Small intestine (tissue), 7 donors: ENCODE data around the gene CFAP68. TPM values are rescaled to one million over a fixed set of nuclear protein-coding genes. Genes with fewer than 3 reads are reported as not detected.
A peak's percentile ranks its signal among the peaks of the same experiment; 100 is the strongest.

Experiments
- DNase-seq, 2 donors: peaks; one replicate each; pipeline versions ENCODE4 v3.0.0 to v3.0.0-alpha.2; 2013
- FAIRE-seq: peaks from 2 replicates; lab custom pipeline; 2012; peaks lifted over from hg19 to GRCh38; lab: Jason Lieb, UNC
- H3K27ac ChIP-seq, 3 donors: one replicate each; pipeline ENCODE4 v1.5.1; 2013; ENCODE audit warnings: low read length in 2 of 3, mild to moderate bottlenecking in 2 of 3, control low read depth in 1 of 3, inconsistent platforms in 1 of 3, low read depth in 1 of 3, moderate library complexity in 1 of 3
- H3K27me3 ChIP-seq, 3 donors: one replicate each; pipeline ENCODE4 v1.6.1; 2013; ENCODE audit warnings: low read length in 3 of 3, inconsistent platforms in 1 of 3; ENCODE audit not compliant: control insufficient read depth in 3 of 3, insufficient read depth in 3 of 3
- H3K36me3 ChIP-seq, 3 donors: one replicate each; pipeline ENCODE4 v1.6.1; 2013; ENCODE audit warnings: low read length in 3 of 3, inconsistent platforms in 1 of 3, low read depth in 1 of 3, mild to moderate bottlenecking in 1 of 3, moderate library complexity in 1 of 3; ENCODE audit not compliant: control insufficient read depth in 3 of 3, insufficient read depth in 2 of 3
- H3K4me1 ChIP-seq, 3 donors: one replicate each; pipeline ENCODE4 v1.6.1; 2013; ENCODE audit warnings: low read length in 2 of 3, inconsistent platforms in 1 of 3, low read depth in 1 of 3, mild to moderate bottlenecking in 1 of 3, moderate library complexity in 1 of 3; ENCODE audit not compliant: control insufficient read depth in 3 of 3, insufficient read depth in 2 of 3
- H3K4me3 ChIP-seq, 3 donors: one replicate each; pipeline ENCODE4 v1.5.1; 2013; ENCODE audit warnings: low read length in 3 of 3, control low read depth in 1 of 3, inconsistent platforms in 1 of 3, low read depth in 1 of 3, mild to moderate bottlenecking in 1 of 3, moderate library complexity in 1 of 3
- H3K9me3 ChIP-seq, 2 donors: one replicate each; pipeline ENCODE4 v1.6.1; 2013; ENCODE audit warnings: low read depth in 1 of 2, low read length in 1 of 2; ENCODE audit not compliant: control insufficient read depth in 2 of 2, insufficient read depth in 1 of 2
- WGBS, 3 donors: extraction: QIAGEN DNeasy Blood & Tissue Kit; methylation state at CpG; one replicate each; pipeline ENCODE4 v1.1.7; 2013; 5-methylcytosine and 5-hydroxymethylcytosine counted together
- polyA plus RNA-seq, 4 donors: library from polyadenylated mRNA; stranded (reverse) in 3 of 4; unstranded in 1 of 4; fragments of 200-250 nt in 3 of 4; fragments of 120-200 nt in 1 of 4; gene quantifications; one replicate each; pipeline versions ENCODE4 v1.2.1 to v1.2.3, GENCODE V29; 2013
- donor health status: healthy with polysubstance abuse.
- donor health status: control.
- donor health status: control.
- donor health status: Bipolar disorder and iron deficiency.
- donor health status: healthy.

Gene CFAP68
- polyA plus RNA-seq, 4 donors = 21.2 to 44.2 (median 27.5) TPM

- no peaks in the 10 kb centered on the region for H3K9me3 ChIP-seq
- H3K4me3 ChIP-seq = no peak overlapping the region
- peaks cover 3 to 48% (median 5%) of the 10 kb centered on the region in 3 donors for H3K4me1 ChIP-seq
- no peak overlapping the region for H3K27ac ChIP-seq
- FAIRE-seq = no peak
- no peaks in the 10 kb centered on the region for H3K27me3 ChIP-seq
- WGBS, 3 donors = 95 to 98% (median 97%) methylated on average over 5 of the region's 5 CpGs
- no peak for DNase-seq
- peaks cover 4 to 12% (median 4%) of the 10 kb centered on the region in 3 donors for H3K36me3 ChIP-seq
Observed at GRCh38 chr11:111838054-111838453, 41.3 kb upstream of the CFAP68 start.

DNA sequence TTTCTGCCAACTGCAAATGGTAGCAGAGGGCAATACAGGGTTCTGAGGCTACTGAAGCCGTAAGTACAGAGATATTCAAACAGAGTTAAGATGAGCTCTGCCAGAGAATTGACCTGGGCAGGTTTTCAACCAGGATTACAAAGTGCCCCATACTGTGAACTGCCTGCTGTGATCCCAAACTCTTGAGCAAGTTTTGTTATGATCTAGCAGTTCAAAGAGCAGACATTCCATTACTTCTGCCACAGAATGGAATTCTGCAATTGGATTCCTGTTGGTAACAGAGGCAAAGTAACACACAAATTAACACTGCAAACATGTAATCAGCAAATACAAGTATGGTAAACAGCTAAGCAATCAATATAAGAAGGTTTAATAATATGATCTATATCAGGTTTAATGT is 39.2 kb upstream of the CFAP68 start:
- DNase-seq (peak in 1 of 2 donors; percentile 50), FAIRE-seq (no peak)
- 57 to 82% (median 57%) methylated on average over 1 of the region's 1 CpG for WGBS, 3 donors
- H3K4me1 ChIP-seq = peaks cover 2 to 33% (median 3%) of the 10 kb centered on the region in 3 donors
- H3K27me3 ChIP-seq = no peaks in the 10 kb centered on the region
- H3K4me3 ChIP-seq = no peak overlapping the region
- peak overlapping the region in 1 of 3 donors; percentile 31 for H3K27ac ChIP-seq
- H3K9me3 ChIP-seq = no peaks in the 10 kb centered on the region
- H3K36me3 ChIP-seq = peaks cover 4 to 18% (median 4%) of the 10 kb centered on the region in 3 donors

- H3K27me3 ChIP-seq = no peaks in the 10 kb centered on the region
- H3K4me1 ChIP-seq = peaks cover 0 to 24% (median 2%) of the 10 kb centered on the region in 3 donors
- H3K9me3 ChIP-seq = no peaks in the 10 kb centered on the region
- FAIRE-seq (peak; percentile 55), DNase-seq (peak; percentile 83 to 91)
- H3K36me3 ChIP-seq = peaks cover 4 to 18% (median 8%) of the 10 kb centered on the region in 3 donors
- no peak overlapping the region for H3K4me3 ChIP-seq
- WGBS, 3 donors = 24 to 28% (median 24%) methylated on average over 10 of the region's 10 CpGs
- no peak overlapping the region for H3K27ac ChIP-seq
Observed at GRCh38 chr11:111841370-111842053, 37.8 kb upstream of the CFAP68 start.

- no peak overlapping the region for H3K27ac ChIP-seq
- FAIRE-seq (no peak), DNase-seq (no peak)
- H3K4me3 ChIP-seq = no peak overlapping the region
- no peaks in the 10 kb centered on the region for H3K27me3 ChIP-seq
- no peaks in the 10 kb centered on the region for H3K9me3 ChIP-seq
- 83 to 86% (median 85%) methylated on average over 5 of the region's 5 CpGs for WGBS, 3 donors
- peaks cover 0 to 16% (median 0%) of the 10 kb centered on the region in 3 donors for H3K4me1 ChIP-seq
- peaks cover 0 to 22% (median 11%) of the 10 kb centered on the region in 3 donors for H3K36me3 ChIP-seq
Observed at GRCh38 chr11:111843661-111844060, 35.7 kb upstream of the CFAP68 start.

- Histone ChIP-seq H3K27me3 (no peaks in the 10 kb centered on the region), H3K4me1 (peaks cover 0 to 10% (median 0%) of the 10 kb centered on the region in 3 donors), H3K36me3 (peaks cover 2 to 24% (median 12%) of the 10 kb centered on the region in 3 donors), H3K27ac (no peak overlapping the region), H3K4me3 (no peak overlapping the region), H3K9me3 (no peaks in the 10 kb centered on the region)
- FAIRE-seq = no peak
- DNase-seq = no peak
- 89 to 93% (median 89%) methylated on average over 7 of the region's 7 CpGs for WGBS, 3 donors
Observed at GRCh38 chr11:111845276-111846028, 33.9 kb upstream of the CFAP68 start.

DNA sequence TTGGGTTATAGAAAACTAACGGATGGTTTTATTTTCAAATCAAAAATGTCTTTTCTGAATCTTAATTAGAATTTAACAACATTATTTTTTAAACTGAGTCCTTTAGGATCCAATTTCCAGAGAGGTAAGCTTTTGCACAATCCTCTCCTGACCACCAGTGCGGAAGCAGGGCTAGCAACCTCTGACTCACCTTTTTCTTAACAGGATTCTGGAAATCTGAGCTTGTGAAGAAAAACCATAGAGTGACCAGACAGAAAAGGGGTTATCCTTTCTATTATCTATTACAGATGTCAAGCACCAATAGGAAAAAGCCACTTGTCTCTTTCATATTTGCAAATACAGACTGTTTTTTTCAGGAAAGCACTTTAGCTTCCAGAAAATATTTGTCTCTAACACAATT is 33.3 kb upstream of the CFAP68 start:
- Histone ChIP-seq H3K27me3 (no peaks in the 10 kb centered on the region), H3K4me3 (no peak overlapping the region), H3K9me3 (no peaks in the 10 kb centered on the region), H3K36me3 (peaks cover 2 to 25% (median 14%) of the 10 kb centered on the region in 3 donors), H3K4me1 (peaks cover 0 to 3% (median 0%) of the 10 kb centered on the region in 3 donors), H3K27ac (no peak overlapping the region)
- FAIRE-seq = no peak
- WGBS, 3 donors = 92 to 98% (median 97%) methylated on average over 2 of the region's 2 CpGs
- DNase-seq = no peak

GRCh38 chr11:111846636-111847035 is 32.7 kb upstream of the CFAP68 start:
- H3K36me3 ChIP-seq = peaks cover 2 to 27% (median 14%) of the 10 kb centered on the region in 3 donors
- WGBS, 3 donors = 61 to 73% (median 73%) methylated on average over 1 of the region's 1 CpG
- H3K9me3 ChIP-seq = no peaks in the 10 kb centered on the region
- no peak for DNase-seq
- H3K27me3 ChIP-seq = no peaks in the 10 kb centered on the region
- H3K27ac ChIP-seq = no peak overlapping the region
- H3K4me1 ChIP-seq = no peaks in the 10 kb centered on the region
- no peak for FAIRE-seq
- H3K4me3 ChIP-seq = no peak overlapping the region

DNA sequence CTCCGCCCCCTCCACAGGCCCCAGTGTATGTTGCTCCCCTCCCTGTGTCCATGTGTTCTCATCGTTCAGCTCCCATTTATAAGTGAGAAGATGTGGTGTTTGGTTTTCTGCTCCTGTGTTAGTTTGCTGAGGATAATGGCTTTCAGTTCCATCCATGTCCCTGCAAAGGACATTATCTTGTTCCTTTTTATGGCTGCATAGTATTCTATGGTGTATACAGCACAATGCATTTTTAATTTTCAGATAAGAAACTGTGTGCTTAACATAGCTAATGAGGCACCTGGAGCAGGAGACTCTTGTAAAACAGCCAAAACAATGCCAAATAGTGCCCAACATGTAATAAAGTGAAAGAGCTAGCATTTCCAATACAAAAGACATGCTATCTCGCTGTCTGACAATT is 29.7 kb upstream of the CFAP68 start:
- 97 to 100% (median 97%) methylated on average over 3 of the region's 3 CpGs for WGBS, 3 donors
- Histone ChIP-seq H3K4me3 (no peak overlapping the region), H3K9me3 (no peaks in the 10 kb centered on the region), H3K27me3 (no peaks in the 10 kb centered on the region), H3K27ac (no peak overlapping the region), H3K4me1 (no peaks in the 10 kb centered on the region), H3K36me3 (peaks cover 5 to 21% (median 14%) of the 10 kb centered on the region in 3 donors)
- DNase-seq = no peak
- no peak for FAIRE-seq
